NK-92 (cell line): ENCODE results near the gene MAP3K10.
"Not testable (repeated sequence)": the region's sequence is repeated elsewhere in the genome, so short reads cannot be mapped to it uniquely, and the experiment has no call there.

Experiments used
- DNase-seq: peaks from one replicate; lab custom pipeline; 2025; ENCODE audit not compliant: unreplicated experiment; lab: John Stamatoyannopoulos, UW

Gene MAP3K10

GRCh38 chr19:40171293-40171692 lies 19.9 kb upstream of the MAP3K10 start:
- DNase-seq: not testable (repeated sequence)

DNA sequence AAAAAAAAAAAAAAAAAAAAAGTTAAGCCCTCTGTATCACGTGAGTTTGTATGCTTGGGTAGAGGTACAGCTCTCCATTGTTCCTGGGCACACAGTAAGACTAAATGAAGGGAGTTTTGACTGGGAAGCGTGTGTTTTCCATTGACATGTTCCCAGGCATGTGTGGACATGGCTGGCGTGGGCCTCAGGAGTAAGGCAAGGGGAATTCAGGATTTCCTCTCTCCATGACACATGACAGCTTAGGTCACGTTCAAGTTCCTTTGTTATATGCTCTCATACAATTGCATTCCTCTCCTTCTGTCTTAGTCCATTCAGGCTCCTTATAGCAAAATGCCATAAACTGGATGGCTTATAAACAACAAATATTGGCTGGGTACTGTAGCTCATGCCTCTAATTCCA lies 17.1 kb upstream of the MAP3K10 start:
- DNase-seq: no peak

DNA sequence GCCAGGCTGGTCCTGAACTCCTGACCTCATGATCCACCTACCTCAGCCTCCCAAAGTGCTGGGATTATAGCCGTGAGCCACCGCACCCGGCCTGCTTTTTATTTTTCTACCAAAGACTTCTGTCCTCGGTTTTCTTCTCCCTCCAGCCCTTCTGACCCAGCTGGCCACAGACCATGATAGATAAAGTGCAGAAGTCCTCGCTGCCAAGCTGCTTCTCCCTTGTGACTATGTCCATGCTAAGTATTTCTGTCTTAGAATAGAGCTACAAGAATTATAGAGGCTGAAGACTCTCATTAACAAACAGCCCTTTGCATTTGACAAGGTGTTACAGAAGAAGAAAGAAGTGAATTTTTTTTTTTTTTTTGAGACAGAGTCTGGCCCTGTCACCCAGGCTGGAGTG lies 15.4 kb upstream of the MAP3K10 start:
- no peak for DNase-seq

DNA sequence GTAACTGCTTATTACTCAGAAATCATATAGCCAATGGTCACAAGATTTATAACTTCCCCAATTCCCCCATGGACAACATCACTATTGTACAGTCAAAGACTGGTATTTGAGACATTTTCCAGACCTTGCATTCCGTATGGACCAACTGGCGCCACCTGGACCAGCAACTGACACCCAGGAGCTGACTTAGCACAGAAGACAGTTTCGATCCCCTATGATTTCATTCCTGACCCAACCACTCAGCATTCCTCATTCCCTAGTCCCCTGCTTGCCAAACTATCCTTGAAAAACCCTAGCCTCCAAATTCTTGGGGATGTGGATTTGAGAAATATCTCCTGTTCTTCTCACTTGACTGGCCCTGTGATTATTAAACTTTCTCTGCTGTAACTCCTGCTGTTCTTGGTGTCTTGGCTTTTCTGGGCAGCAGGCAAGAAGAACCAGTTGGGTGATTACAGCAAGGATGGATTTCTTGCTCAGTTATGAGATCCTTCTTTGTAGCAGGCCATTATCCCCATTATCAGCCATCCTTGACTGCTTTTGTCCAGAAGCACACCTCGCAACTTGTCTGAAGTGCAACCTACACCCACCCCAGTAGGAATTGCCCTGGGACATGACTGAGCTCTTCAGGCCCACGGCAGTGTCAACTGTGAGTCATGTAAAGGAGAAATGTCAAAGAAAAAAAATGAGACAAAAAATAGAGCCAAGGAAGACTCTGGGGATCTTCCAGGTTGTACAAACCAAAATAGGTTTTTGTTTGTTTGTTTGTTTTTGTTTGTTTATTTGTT lies 13.7 kb upstream of the MAP3K10 start:
- DNase-seq: no peak

DNA sequence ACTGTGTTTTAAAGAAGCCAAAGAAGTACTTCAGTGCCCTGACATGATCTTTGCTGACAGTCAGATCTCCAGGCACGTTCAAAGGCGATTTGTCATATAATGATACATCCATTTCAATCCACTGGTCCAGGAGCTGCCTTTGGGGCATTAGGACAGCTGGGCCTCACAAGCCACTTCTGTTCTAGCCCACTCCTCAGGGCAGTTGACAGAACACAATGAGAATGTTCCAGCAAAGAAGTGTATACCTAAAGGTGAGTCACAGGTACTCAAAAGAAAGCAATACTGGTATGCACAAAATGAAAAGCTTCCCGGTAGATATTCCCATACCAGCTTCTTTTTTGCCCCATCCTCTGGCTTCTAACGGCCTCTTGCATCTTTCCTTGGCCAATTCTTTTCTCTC lies 12.5 kb upstream of the MAP3K10 start:
- no peak for DNase-seq

- no peak for DNase-seq
Observed at GRCh38 chr19:40184273-40184672, 7.0 kb upstream of the MAP3K10 start.

GRCh38 chr19:40191836-40192646 lies 815 bp downstream of the MAP3K10 start:
- DNase-seq: no peak

- DNase-seq: no peak
Observed at GRCh38 chr19:40192758-40193586, 1.7 kb downstream of the MAP3K10 start.

DNA sequence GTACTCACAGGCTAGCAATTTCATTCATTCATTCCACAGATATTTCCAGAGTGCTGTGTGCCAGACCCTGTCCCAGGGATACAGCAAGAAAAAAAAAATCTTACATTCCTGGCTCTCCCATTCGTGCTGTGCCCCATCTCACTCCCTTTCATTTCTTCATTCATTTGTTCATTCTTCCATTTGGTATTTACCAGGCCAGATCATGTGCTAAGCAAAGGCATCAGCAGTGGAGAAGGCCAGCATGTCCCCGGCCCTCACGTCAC lies 2.3 kb downstream of the MAP3K10 start:
- DNase-seq: no peak

GRCh38 chr19:40198272-40198990 lies 7.2 kb downstream of the MAP3K10 start:
- DNase-seq: no peak

DNA sequence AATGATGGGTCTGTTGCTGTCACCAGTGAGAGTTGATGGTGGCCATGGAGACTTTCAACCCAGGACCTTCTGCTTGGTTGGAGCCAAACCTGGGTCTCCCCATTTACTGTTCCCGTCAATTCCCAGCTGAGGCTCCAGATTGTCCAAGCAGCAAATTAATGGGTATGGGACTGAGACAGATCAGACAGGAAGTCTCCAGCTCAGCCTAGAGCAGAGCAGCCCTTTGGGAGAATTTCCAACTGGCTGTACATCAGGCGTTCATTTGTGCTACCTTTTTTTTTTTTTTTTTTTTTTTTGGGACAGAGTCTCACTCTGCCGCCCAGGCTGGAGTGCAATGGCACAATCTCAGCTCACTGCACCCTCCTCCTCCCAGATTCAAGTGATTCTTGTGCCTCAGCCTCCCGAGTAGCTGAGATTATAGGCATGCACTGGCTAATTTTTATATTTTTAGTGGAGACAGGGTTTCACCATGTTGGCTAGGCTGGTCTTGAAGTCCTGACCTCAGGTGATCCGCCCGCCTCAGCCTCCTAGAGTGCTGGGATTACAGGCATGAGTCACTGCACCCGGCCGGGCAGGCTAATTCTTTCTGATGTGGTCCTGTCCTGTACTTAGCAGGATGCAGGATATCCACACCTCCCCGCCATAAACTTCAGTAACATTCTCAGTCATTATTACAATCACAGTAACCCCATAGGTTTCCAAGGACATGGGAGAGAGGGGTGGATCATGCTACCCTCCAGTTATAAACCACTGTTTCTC lies 9.3 kb downstream of the MAP3K10 start:
- DNase-seq: no peak

- no peak for DNase-seq
Observed at GRCh38 chr19:40204381-40204780, 13.2 kb downstream of the MAP3K10 start.

DNA sequence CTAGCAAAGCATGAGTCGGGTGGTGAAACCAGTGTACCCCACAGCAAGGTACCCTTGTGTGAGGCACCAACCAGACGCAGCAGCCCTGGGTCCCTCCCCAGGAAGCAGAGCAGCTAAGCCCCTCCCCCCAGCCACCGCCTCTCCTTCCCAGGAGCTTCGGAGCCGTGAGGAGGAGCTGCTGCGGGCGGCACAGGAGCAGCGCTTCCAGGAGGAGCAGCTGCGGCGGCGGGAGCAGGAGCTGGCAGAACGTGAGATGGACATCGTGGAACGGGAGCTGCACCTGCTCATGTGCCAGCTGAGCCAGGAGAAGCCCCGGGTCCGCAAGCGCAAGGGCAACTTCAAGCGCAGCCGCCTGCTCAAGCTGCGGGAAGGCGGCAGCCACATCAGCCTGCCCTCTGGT lies 14.5 kb downstream of the MAP3K10 start:
- no peak for DNase-seq

- no peak for DNase-seq
Observed at GRCh38 chr19:40208602-40209001, 17.4 kb downstream of the MAP3K10 start.

DNA sequence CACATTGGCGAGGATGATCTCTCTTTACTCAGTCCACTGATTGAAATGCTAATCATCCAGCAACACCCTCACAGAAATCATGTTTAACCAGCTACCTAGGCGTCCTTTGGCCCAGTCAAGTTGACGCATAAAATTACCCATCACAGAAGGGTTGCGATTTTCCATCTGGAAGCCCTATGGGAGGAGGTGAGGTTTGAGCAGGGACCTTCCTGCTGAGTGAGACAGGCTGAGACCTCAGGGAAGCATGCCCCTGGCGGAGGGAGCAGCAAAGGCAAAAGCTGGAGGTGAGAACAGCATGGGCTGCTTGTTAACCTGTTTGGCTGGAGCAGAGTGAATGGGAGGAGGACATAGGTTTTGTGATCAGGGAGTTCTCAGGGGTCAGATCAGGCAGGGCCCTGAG lies 19.7 kb downstream of the MAP3K10 start:
- DNase-seq: no peak

- no peak for DNase-seq
Observed at GRCh38 chr19:40213251-40213829, 22.1 kb downstream of the MAP3K10 start.

DNA sequence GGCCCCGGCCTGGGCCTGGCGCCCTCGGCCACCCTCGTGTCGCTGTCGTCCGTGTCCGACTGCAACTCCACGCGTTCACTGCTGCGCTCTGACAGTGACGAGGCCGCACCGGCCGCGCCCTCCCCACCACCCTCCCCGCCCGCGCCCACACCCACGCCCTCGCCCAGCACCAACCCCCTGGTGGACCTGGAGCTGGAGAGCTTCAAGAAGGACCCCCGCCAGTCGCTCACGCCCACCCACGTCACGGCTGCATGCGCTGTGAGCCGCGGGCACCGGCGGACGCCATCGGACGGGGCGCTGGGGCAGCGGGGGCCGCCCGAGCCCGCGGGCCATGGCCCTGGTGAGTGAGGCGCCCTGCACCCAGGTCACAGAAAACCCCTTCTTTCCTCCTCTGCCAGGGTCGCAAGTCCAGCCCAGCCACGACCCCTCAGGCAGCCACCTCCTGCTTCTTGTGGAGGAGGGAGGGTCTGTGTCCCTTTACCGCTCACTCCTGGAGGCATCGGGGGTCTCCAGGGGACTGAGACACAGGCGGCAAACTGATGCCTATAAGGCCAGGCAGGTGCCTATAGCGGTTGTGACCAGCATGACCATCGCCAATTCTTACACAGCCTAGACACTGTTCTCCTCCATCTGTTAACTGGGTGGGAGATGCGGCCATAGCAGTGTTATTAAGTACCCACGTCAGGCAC lies 22.8 kb downstream of the MAP3K10 start:
- no peak for DNase-seq

- no peak for DNase-seq
Observed at GRCh38 chr19:40214936-40215335, 23.7 kb downstream of the MAP3K10 start.

DNA sequence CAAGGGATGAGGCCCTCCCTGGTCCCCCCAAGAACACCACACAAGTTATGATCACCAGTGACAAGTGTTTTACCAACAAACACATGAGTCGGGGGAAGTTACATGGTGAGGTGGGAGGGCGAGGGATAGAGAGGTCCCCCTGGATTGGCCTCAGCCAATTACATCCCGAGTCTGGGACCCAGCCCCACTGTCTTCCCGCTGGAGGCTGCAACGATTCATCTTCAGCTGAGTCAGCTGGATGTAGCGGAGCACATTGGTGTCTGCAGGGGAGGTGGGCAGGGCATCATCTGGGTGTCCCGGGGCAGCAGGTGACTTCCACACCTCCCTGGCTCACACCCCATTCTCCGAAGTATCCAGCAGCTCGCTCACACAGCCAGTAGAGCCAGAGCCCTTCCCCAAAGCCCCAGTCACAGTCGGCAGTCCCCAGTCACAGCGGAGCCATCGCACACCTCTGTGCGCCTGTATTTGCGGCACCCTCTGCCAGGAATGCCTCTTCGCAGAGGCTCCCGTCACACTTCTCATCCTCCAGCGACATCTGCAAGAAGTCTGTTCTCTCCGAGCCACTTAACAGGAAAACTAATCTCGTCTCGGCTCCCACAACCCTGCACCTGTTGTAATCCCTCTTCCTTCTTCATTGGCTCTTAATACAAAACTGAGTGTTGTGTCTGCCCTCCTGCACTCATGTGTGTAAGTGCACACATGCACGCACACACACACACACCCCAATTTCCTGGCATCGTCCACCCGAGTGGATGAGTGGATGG lies 25.0 kb downstream of the MAP3K10 start:
- no peak for DNase-seq
